ENCODE measurements around the gene WDR26. TPM values are rescaled to one million over a fixed set of nuclear protein-coding genes. Genes with fewer than 3 reads are reported as not detected.

Gene WDR26
- total and polyA plus RNA-seq, 8 donors: 17.6 to 40.9 (median 22.1) TPM

- DNase-seq: no peak
- Histone ChIP-seq H3K4me1 (peaks cover 0 to 3% (median 0%) of the 10 kb centered on the region in 3 donors), H3K27me3 (no peaks in the 10 kb centered on the region), H3K9me3 (no peaks in the 10 kb centered on the region), H3K36me3 (no peaks in the 10 kb centered on the region), H3K4me3 (no peak overlapping the region), H3K27ac (no peak overlapping the region)
- FAIRE-seq: no peak
- 86 to 88% methylated on average over 5 of the region's 5 CpGs for WGBS, 2 donors
- no peak for ATAC-seq
- no peak for TF ChIP-seq CTCF (IDR thresholded peaks at IDR 0.05)
- intact Hi-C loops (cut with DNase I): no loop called here
These were observed 15.6 kb upstream of the WDR26 start for GRCh38 chr1:224450159-224450558.

GRCh38 chr1:224448453-224449017 lies 13.9 kb upstream of the WDR26 start:
- H3K9me3 ChIP-seq: no peaks in the 10 kb centered on the region
- no peak overlapping the region for H3K27ac ChIP-seq
- ATAC-seq (no peak), DNase-seq (no peak), FAIRE-seq (no peak)
- no peaks in the 10 kb centered on the region for H3K36me3 ChIP-seq
- intact Hi-C loops (cut with DNase I): no loop called here
- H3K4me3 ChIP-seq: no peak overlapping the region
- no peaks in the 10 kb centered on the region for H3K4me1 ChIP-seq
- H3K27me3 ChIP-seq: no peaks in the 10 kb centered on the region
- 73 to 80% methylated on average over 8 of the region's 8 CpGs for WGBS, 2 donors
- no peak for TF ChIP-seq CTCF (IDR thresholded peaks at IDR 0.05)

GRCh38 chr1:224447971-224448370 lies 13.4 kb upstream of the WDR26 start:
- no peaks in the 10 kb centered on the region for H3K27me3 ChIP-seq
- WGBS, 2 donors: 93 to 97% methylated on average over 3 of the region's 3 CpGs
- no peak for DNase-seq

GRCh38 chr1:224447251-224447650 lies 12.7 kb upstream of the WDR26 start:
- no peak overlapping the region for H3K4me3 ChIP-seq
- WGBS, 2 donors: 67 to 72% methylated on average over 2 of the region's 2 CpGs
- intact Hi-C loops (cut with DNase I): no loop called here
- H3K4me1 ChIP-seq: no peaks in the 10 kb centered on the region
- ATAC-seq (peak in 3 of 4 donors; percentile 48 to 74 (median 54)), DNase-seq (no peak), FAIRE-seq (no peak)
- no peaks in the 10 kb centered on the region for H3K36me3 ChIP-seq
- H3K9me3 ChIP-seq: no peaks in the 10 kb centered on the region
- H3K27me3 ChIP-seq: no peaks in the 10 kb centered on the region
- no peak for TF ChIP-seq CTCF (IDR thresholded peaks at IDR 0.05)
- H3K27ac ChIP-seq: no peak overlapping the region

More at GRCh38 chr1:224447971-224448370, 13.4 kb upstream of the WDR26 start:
- no peak for ATAC-seq
- intact Hi-C loops (cut with DNase I): no loop called here
- no peak for TF ChIP-seq CTCF (IDR thresholded peaks at IDR 0.05)
- Histone ChIP-seq H3K9me3 (no peaks in the 10 kb centered on the region), H3K4me1 (no peaks in the 10 kb centered on the region), H3K36me3 (no peaks in the 10 kb centered on the region), H3K27ac (no peak overlapping the region), H3K4me3 (no peak overlapping the region)
- no peak for FAIRE-seq

- WGBS, 2 donors: 62 to 66% methylated on average over 7 of the region's 7 CpGs
- FAIRE-seq (no peak), ATAC-seq (peak in 2 of 4 donors; percentile 25 to 46), DNase-seq (peak in 1 of 6 donors; percentile 39)
- Histone ChIP-seq H3K36me3 (no peaks in the 10 kb centered on the region), H3K9me3 (no peaks in the 10 kb centered on the region), H3K27me3 (no peaks in the 10 kb centered on the region), H3K4me1 (peaks cover 7 to 12% (median 10%) of the 10 kb centered on the region in 3 donors), H3K4me3 (no peak overlapping the region), H3K27ac (peak overlapping the region in 3 of 4 donors; percentile 3 to 30 (median 28))
- intact Hi-C loops (cut with DNase I): no loop called here
- TF ChIP-seq CTCF (IDR thresholded peaks at IDR 0.05): no peak
These were observed 4.4 kb upstream of the WDR26 start for GRCh38 chr1:224438989-224439388.
